Stimulated activated naive CD8-positive, alpha-beta T cell treated with anti-CD3 and anti-CD28 coated beads, Interleukin-15, Interleukin-2, amounts not matched to agents 100 ng/mL and 50 ng/mL, for 24 hours (primary cell): ENCODE results near the gene FHIT.
A peak's percentile ranks its signal among the peaks of the same experiment; 100 is the strongest.

Experiments
- H3K27ac Mint-ChIP-seq: one replicate; pipeline ENCODE4 v1.8.0; 2021; ENCODE audit warnings: mild to moderate bottlenecking, mixed read lengths
- H3K27me3 Mint-ChIP-seq: one replicate; pipeline ENCODE4 v1.8.0; 2021; ENCODE audit warnings: mixed read lengths
- H3K36me3 Mint-ChIP-seq: one replicate; pipeline ENCODE4 v1.8.0; 2021; ENCODE audit warnings: low read depth, mixed read lengths
- H3K4me1 Mint-ChIP-seq: one replicate; pipeline ENCODE4 v1.8.0; 2021; ENCODE audit warnings: low read depth, mixed read lengths
- H3K4me3 Mint-ChIP-seq: one replicate; pipeline ENCODE4 v1.8.0; 2021; ENCODE audit warnings: mild to moderate bottlenecking, mixed read lengths
- H3K9me3 Mint-ChIP-seq: one replicate; pipeline ENCODE4 v1.8.0; 2021; ENCODE audit warnings: mixed read lengths

The FHIT gene

GRCh38 chr3:59866076-59866475, 1385.2 kb downstream of the FHIT start:
- Mint-ChIP-seq H3K27me3 (peaks cover 3% of the 10 kb centered on the region), H3K4me1 (peaks cover 21% of the 10 kb centered on the region), H3K27ac (no peak overlapping the region), H3K36me3 (peaks cover 11% of the 10 kb centered on the region), H3K9me3 (peaks cover 13% of the 10 kb centered on the region), H3K4me3 (no peak overlapping the region)

- Mint-ChIP-seq H3K27ac (no peak overlapping the region), H3K36me3 (peaks cover 11% of the 10 kb centered on the region), H3K4me1 (peaks cover 21% of the 10 kb centered on the region), H3K9me3 (peaks cover 13% of the 10 kb centered on the region), H3K27me3 (peaks cover 3% of the 10 kb centered on the region), H3K4me3 (no peak overlapping the region)
Observed at GRCh38 chr3:59865351-59865750, 1385.9 kb downstream of the FHIT start.

GRCh38 chr3:59862686-59863085, 1388.6 kb downstream of the FHIT start:
- Mint-ChIP-seq H3K4me1 (peaks cover 11% of the 10 kb centered on the region), H3K9me3 (peaks cover 13% of the 10 kb centered on the region), H3K27ac (no peak overlapping the region), H3K36me3 (peaks cover 11% of the 10 kb centered on the region), H3K4me3 (no peak overlapping the region), H3K27me3 (no peaks in the 10 kb centered on the region)

GRCh38 chr3:59857589-59858346, 1393.5 kb downstream of the FHIT start:
- no peak overlapping the region for H3K4me3 Mint-ChIP-seq
- H3K27me3 Mint-ChIP-seq: no peaks in the 10 kb centered on the region
- H3K9me3 Mint-ChIP-seq: peaks cover 5% of the 10 kb centered on the region
- no peaks in the 10 kb centered on the region for H3K36me3 Mint-ChIP-seq
- H3K27ac Mint-ChIP-seq: no peak overlapping the region
- peaks cover 8% of the 10 kb centered on the region for H3K4me1 Mint-ChIP-seq

GRCh38 chr3:59856934-59857460, 1394.3 kb downstream of the FHIT start:
- no peaks in the 10 kb centered on the region for H3K36me3 Mint-ChIP-seq
- no peak overlapping the region for H3K27ac Mint-ChIP-seq
- no peak overlapping the region for H3K4me3 Mint-ChIP-seq
- H3K27me3 Mint-ChIP-seq: no peaks in the 10 kb centered on the region
- H3K4me1 Mint-ChIP-seq: peaks cover 8% of the 10 kb centered on the region
- no peaks in the 10 kb centered on the region for H3K9me3 Mint-ChIP-seq

DNA sequence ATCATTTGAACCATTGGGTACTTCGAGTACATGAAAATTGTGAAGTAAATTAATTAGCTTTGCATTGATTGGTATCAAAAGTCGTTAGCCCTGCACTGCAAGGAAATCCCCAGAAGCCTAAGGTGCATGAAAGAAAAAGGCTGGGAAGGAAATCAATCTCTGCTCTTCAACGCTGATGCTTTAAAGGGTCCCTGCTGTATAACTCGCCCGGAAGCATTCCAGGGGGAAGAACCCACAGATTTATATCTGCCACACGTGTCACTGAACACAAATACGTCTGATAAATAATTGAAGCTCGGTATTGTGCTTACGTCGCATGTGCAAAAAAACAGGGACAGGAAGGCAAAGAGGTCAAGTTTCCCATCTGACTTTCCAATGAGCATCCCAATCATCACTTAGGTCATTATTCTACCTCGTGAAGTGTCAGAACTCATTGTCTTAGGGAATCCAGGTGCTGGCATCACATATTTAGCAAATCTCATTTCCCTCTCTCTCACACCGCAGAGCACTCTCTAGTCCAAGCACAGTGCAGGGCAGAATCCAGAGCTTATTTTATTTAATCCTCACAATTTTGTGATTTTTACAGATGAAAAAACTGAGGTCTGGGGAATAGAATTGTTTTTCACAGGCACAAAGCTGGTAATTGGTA, 1397.1 kb downstream of the FHIT start:
- Mint-ChIP-seq H3K27ac (no peak overlapping the region), H3K27me3 (no peaks in the 10 kb centered on the region), H3K4me3 (no peak overlapping the region), H3K36me3 (no peaks in the 10 kb centered on the region), H3K9me3 (no peaks in the 10 kb centered on the region), H3K4me1 (peaks cover 8% of the 10 kb centered on the region)

DNA sequence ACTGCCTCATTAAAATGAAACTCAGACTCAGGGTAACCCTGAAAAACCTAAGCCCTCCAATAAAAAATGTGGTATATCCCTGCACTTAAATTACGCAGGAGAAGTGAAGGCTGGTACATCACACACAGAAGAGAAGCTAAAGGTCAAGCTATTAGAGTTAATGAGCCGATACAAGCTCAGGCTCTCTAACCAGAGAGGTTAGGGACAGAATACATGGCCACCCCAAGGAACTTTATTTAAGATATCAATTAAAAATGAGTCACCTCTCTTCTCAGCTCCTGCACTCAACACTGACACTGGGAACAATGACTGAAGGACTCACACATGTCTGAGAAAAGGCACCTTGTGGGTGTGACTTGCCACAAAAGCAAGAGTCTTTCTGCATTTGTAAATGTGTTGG, 1400.8 kb downstream of the FHIT start:
- no peak overlapping the region for H3K27ac Mint-ChIP-seq
- H3K4me1 Mint-ChIP-seq: no peaks in the 10 kb centered on the region
- no peaks in the 10 kb centered on the region for H3K27me3 Mint-ChIP-seq
- H3K36me3 Mint-ChIP-seq: peaks cover 9% of the 10 kb centered on the region
- H3K4me3 Mint-ChIP-seq: no peak overlapping the region
- H3K9me3 Mint-ChIP-seq: peaks cover 11% of the 10 kb centered on the region

DNA sequence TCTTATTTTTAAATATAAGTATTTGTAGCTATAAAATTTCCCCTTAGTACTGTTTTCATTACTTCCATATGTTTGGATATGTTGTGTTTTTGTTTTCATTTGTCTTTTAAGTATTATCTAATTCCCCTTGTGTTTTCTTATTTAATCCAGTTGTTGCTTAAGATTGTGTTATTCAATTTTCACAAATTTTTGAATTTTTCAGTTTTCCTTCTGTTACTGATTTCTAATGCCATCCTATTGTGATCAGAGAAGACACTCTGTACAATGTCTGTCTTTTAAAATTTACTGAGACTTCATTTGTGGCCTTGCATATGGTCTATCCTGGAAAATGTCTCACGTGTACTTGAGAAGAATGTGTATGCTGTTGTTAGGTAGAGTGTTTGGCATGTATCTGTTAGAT, 1405.9 kb downstream of the FHIT start:
- Mint-ChIP-seq H3K4me1 (peaks cover 14% of the 10 kb centered on the region), H3K27ac (no peak overlapping the region), H3K4me3 (no peak overlapping the region), H3K27me3 (no peaks in the 10 kb centered on the region), H3K36me3 (peaks cover 9% of the 10 kb centered on the region), H3K9me3 (peaks cover 21% of the 10 kb centered on the region)

DNA sequence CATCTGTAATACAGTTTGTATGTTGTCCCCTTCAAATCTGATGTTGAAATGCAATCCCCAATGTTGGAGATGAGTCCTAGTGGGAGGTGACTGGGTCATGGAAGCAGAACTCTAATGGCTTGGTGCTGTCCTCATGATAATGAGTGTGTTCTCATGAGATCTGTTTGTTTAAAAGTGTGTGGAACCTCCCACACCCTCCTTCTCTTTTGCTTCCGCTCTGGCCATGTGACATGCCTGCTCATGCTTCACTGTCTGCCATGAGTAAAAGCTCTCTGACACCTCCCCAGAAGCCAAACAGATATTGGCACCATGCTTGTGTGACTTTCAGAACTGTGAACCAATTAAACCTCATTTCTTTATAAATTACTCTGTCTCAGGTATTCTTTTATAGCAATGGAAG, 1407.4 kb downstream of the FHIT start:
- Mint-ChIP-seq H3K4me1 (peaks cover 26% of the 10 kb centered on the region), H3K27ac (no peak overlapping the region), H3K36me3 (peaks cover 9% of the 10 kb centered on the region), H3K9me3 (peaks cover 21% of the 10 kb centered on the region), H3K4me3 (no peak overlapping the region), H3K27me3 (no peaks in the 10 kb centered on the region)

DNA sequence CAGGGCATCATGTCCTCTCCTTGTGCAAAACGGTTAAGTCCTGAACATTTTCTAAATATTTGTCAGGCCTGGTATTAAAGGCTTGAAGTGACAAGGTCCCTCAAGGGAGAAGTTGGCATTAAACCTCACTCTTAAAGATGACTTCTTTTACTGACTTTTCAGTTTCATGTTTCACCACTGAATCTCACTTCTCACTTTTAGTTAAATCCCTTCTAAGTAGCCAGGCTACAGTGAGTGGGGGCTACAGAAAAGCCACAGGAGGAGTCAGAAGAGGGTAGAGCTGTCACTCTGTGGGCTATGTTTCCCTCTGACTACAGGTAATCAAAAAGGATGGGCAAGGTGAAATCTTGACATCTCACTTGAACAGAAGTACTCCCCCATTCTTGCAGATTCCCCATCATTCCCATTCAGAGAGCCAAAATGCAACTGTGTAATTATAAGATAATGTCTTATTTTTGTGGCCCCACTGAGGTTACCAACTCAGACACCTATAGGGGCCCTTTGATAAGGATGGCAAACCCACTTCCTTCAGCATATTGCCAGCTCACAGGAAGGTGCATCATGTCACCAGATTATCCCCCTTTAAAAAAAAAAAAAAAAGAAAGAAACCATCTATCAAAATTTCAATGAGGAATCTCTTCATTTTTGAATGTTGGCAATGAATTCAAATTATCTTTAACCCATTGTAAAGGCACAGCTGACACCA, 1411.3 kb downstream of the FHIT start:
- Mint-ChIP-seq H3K27ac (peak overlapping the region; percentile 23), H3K9me3 (peaks cover 23% of the 10 kb centered on the region), H3K27me3 (no peaks in the 10 kb centered on the region), H3K4me3 (peak overlapping the region; percentile 3), H3K4me1 (peaks cover 26% of the 10 kb centered on the region), H3K36me3 (no peaks in the 10 kb centered on the region)

GRCh38 chr3:59839283-59839682, 1412.0 kb downstream of the FHIT start:
- H3K36me3 Mint-ChIP-seq: no peaks in the 10 kb centered on the region
- H3K4me3 Mint-ChIP-seq: peak overlapping the region; percentile 3
- H3K4me1 Mint-ChIP-seq: peaks cover 22% of the 10 kb centered on the region
- no peaks in the 10 kb centered on the region for H3K27me3 Mint-ChIP-seq
- H3K9me3 Mint-ChIP-seq: peaks cover 20% of the 10 kb centered on the region
- H3K27ac Mint-ChIP-seq: peak overlapping the region; percentile 23

- Mint-ChIP-seq H3K27me3 (no peaks in the 10 kb centered on the region), H3K4me3 (no peak overlapping the region), H3K9me3 (peaks cover 14% of the 10 kb centered on the region), H3K27ac (no peak overlapping the region), H3K36me3 (no peaks in the 10 kb centered on the region), H3K4me1 (peaks cover 21% of the 10 kb centered on the region)
Observed at GRCh38 chr3:59836531-59836930, 1414.7 kb downstream of the FHIT start.

DNA sequence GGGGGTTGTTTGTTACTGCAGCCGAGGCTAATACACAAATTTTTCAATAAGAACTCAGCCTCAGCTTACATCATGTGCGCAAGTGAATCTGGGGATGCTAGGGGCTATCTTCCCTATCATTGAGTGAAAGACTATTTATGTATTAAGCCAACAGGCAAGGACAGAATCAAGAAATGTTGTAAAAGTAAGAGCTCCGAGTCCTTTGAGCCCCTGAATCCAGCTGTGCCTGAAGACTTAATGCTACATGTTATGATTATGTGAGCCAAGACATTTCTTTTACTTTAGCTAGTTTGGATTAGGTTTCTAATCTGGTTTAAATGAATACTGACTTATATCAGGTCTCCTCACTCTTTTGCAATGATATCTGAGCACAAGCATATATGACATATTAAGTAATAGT, 1418.5 kb downstream of the FHIT start:
- Mint-ChIP-seq H3K4me1 (no peaks in the 10 kb centered on the region), H3K27ac (no peak overlapping the region), H3K4me3 (no peak overlapping the region), H3K9me3 (peaks cover 8% of the 10 kb centered on the region), H3K27me3 (no peaks in the 10 kb centered on the region), H3K36me3 (no peaks in the 10 kb centered on the region)

GRCh38 chr3:59832241-59832640, 1419.0 kb downstream of the FHIT start:
- Mint-ChIP-seq H3K9me3 (peaks cover 8% of the 10 kb centered on the region), H3K27ac (no peak overlapping the region), H3K4me3 (no peak overlapping the region), H3K4me1 (no peaks in the 10 kb centered on the region), H3K36me3 (no peaks in the 10 kb centered on the region), H3K27me3 (no peaks in the 10 kb centered on the region)

GRCh38 chr3:59831394-59831793, 1419.9 kb downstream of the FHIT start:
- H3K36me3 Mint-ChIP-seq: no peaks in the 10 kb centered on the region
- H3K27me3 Mint-ChIP-seq: no peaks in the 10 kb centered on the region
- no peak overlapping the region for H3K27ac Mint-ChIP-seq
- H3K9me3 Mint-ChIP-seq: peaks cover 8% of the 10 kb centered on the region
- no peak overlapping the region for H3K4me3 Mint-ChIP-seq
- no peaks in the 10 kb centered on the region for H3K4me1 Mint-ChIP-seq
